ENCODE data around the gene RAB41. TPM values are rescaled to one million over a fixed set of nuclear protein-coding genes. Genes with fewer than 3 reads are reported as not detected.
A peak's percentile ranks its signal among the peaks of the same experiment; 100 is the strongest.

Gene RAB41
- total and polyA plus RNA-seq, 2 experiments from 2014 or later, result 0.26 TPM; not detected in 1

GRCh38 chrX:70324326-70324725 lies 42.4 kb downstream of the RAB41 start:
- no peaks in the 10 kb centered on the region for H3K4me1 ChIP-seq (ENCODE audit: low read depth)
- DNase-seq (ENCODE audit: low read depth in 1 of 2, low spot score in 1 of 2), result no peak
- no peak overlapping the region for H3K27ac ChIP-seq
- no peaks in the 10 kb centered on the region for H3K27me3 ChIP-seq
- no peaks in the 10 kb centered on the region for H3K9me3 ChIP-seq (ENCODE audit: low read depth)
- H3K4me3 ChIP-seq, result no peak overlapping the region
- no peak for TF ChIP-seq CTCF (IDR thresholded peaks at IDR 0.05; ENCODE audit: low read depth, low read length)
- no peaks in the 10 kb centered on the region for H3K36me3 ChIP-seq

- H3K36me3 ChIP-seq, result no peaks in the 10 kb centered on the region
- H3K9me3 ChIP-seq (ENCODE audit: low read depth), result no peaks in the 10 kb centered on the region
- H3K4me1 ChIP-seq (ENCODE audit: low read depth), result no peaks in the 10 kb centered on the region
- no peak for TF ChIP-seq CTCF (IDR thresholded peaks at IDR 0.05; ENCODE audit: low read depth, low read length)
- DNase-seq (ENCODE audit: low read depth in 1 of 2, low spot score in 1 of 2), result peak in 1 of 2 donors; percentile 67
- no peak overlapping the region for H3K4me3 ChIP-seq
- no peak overlapping the region for H3K27ac ChIP-seq
- H3K27me3 ChIP-seq, result no peaks in the 10 kb centered on the region
Observed at GRCh38 chrX:70331161-70331560, 49.2 kb downstream of the RAB41 start.

GRCh38 chrX:70332600-70332999 lies 50.6 kb downstream of the RAB41 start:
- peak; percentile 24 for TF ChIP-seq CTCF (IDR thresholded peaks at IDR 0.05; ENCODE audit: low read depth, low read length)
- DNase-seq (ENCODE audit: low read depth in 1 of 2, low spot score in 1 of 2), result no peak
- Histone ChIP-seq H3K27ac (no peak overlapping the region), H3K9me3 (ENCODE audit: low read depth) (no peaks in the 10 kb centered on the region), H3K36me3 (no peaks in the 10 kb centered on the region), H3K4me1 (ENCODE audit: low read depth) (no peaks in the 10 kb centered on the region), H3K4me3 (no peak overlapping the region), H3K27me3 (no peaks in the 10 kb centered on the region)

Other genes with a start within 250 kb of the RAB41 start
- not detected in 2 replicates for gene AWAT2, start 232.2 kb upstream of the RAB41 start, total RNA-seq
- not detected in 2 replicates for gene AWAT2, start 232.2 kb upstream of the RAB41 start, polyA plus RNA-seq
- not detected in 2 replicates for gene OTUD6A, start 219.7 kb upstream of the RAB41 start, total RNA-seq
- gene OTUD6A, start 219.7 kb upstream of the RAB41 start, polyA plus RNA-seq, result not detected in 2 replicates
- 49.3 and 78.5 TPM in 2 replicates for gene IGBP1, start 148.7 kb upstream of the RAB41 start, total RNA-seq
- 27.6 and 36.1 TPM in 2 replicates for gene IGBP1, start 148.7 kb upstream of the RAB41 start, polyA plus RNA-seq
- gene DGAT2L6, start 104.7 kb upstream of the RAB41 start, total RNA-seq, result not detected in 2 replicates
- not detected in 2 replicates for gene DGAT2L6, start 104.7 kb upstream of the RAB41 start, polyA plus RNA-seq
- gene AWAT1, start 47.5 kb upstream of the RAB41 start, total RNA-seq, result not detected in 2 replicates
- not detected in 2 replicates for gene AWAT1, start 47.5 kb upstream of the RAB41 start, polyA plus RNA-seq
- gene P2RY4, start 22.0 kb upstream of the RAB41 start, total RNA-seq, result 0.09 TPM in 1 of 2 replicates, not detected in the other
- 0.17 TPM in 1 of 2 replicates, not detected in the other for gene P2RY4, start 22.0 kb upstream of the RAB41 start, polyA plus RNA-seq
- not detected in 2 replicates for gene ARR3, start 13.8 kb upstream of the RAB41 start, total RNA-seq
- 0.10 and 0.32 TPM in 2 replicates for gene ARR3, start 13.8 kb upstream of the RAB41 start, polyA plus RNA-seq
- gene PDZD11, start 7.8 kb downstream of the RAB41 start, total RNA-seq, result 26.3 and 34.9 TPM in 2 replicates
- gene PDZD11, start 7.8 kb downstream of the RAB41 start, polyA plus RNA-seq, result 62.9 and 75.8 TPM in 2 replicates
- gene KIF4A, start 7.9 kb downstream of the RAB41 start, total RNA-seq, result 3.5 and 25.1 TPM in 2 replicates
- gene KIF4A, start 7.9 kb downstream of the RAB41 start, polyA plus RNA-seq, result 4.7 and 22.7 TPM in 2 replicates
- not detected in 2 replicates for gene GDPD2, start 141.1 kb downstream of the RAB41 start, total RNA-seq
- not detected in 2 replicates for gene GDPD2, start 141.1 kb downstream of the RAB41 start, polyA plus RNA-seq
- 34.1 and 50.1 TPM in 2 replicates for gene DLG3, start 162.7 kb downstream of the RAB41 start, total RNA-seq
- gene DLG3, start 162.7 kb downstream of the RAB41 start, polyA plus RNA-seq, result 27.1 and 28.8 TPM in 2 replicates

Measured in cardiac muscle cell (in vitro differentiated cells and primary cell).